ENCODE results near the gene ARAF. TPM values are rescaled to one million over a fixed set of nuclear protein-coding genes. Genes with fewer than 3 reads are reported as not detected.

The ARAF gene
- polyA plus RNA-seq, 1 experiment: 62.3 TPM

GRCh38 chrX:47586043-47586787 is 25.2 kb downstream of the ARAF start:
- CTCF ChIA-PET: interaction anchor here (1.0 kb wide), 1 partner anchor 62 kb away, joined by 3 read pairs; no protein-coding TSS in a partner anchor
- no peak for DNase-seq (ENCODE audit: low read depth)
- TF ChIP-seq CTCF (IDR thresholded peaks at IDR 0.05; ENCODE audit: insufficient read depth, low read depth, low read length): no peak
- Histone ChIP-seq H3K4me3 (ENCODE audit: low read depth, low read length) (no peak overlapping the region), H3K27me3 (ENCODE audit: control insufficient read depth, insufficient read depth, low read length) (no peaks in the 10 kb centered on the region), H3K36me3 (ENCODE audit: control insufficient read depth, insufficient read depth, low read length) (peaks cover 2% of the 10 kb centered on the region; the same call in 1 of the 2 replicates)
- POLR2A ChIA-PET: no interaction called here

GRCh38 chrX:47587091-47587891 is 26.3 kb downstream of the ARAF start:
- ChIA-PET CTCF (interaction anchor here (1.0 kb wide), 1 partner anchor 63 kb away, joined by 3 read pairs; no protein-coding TSS in a partner anchor), POLR2A (interaction anchor here (0.6 to 1.0 kb wide), 2 partner anchors 86 to 748 kb away, joined by 3 to 5 read pairs; no protein-coding TSS in a partner anchor)

GRCh38 chrX:47587906-47588735 is 27.1 kb downstream of the ARAF start:
- TF ChIP-seq CTCF (IDR thresholded peaks at IDR 0.05; ENCODE audit: insufficient read depth, low read depth, low read length): no peak
- Histone ChIP-seq H3K36me3 (ENCODE audit: control insufficient read depth, insufficient read depth, low read length) (peaks cover 2% of the 10 kb centered on the region; the same call in 1 of the 2 replicates), H3K27me3 (ENCODE audit: control insufficient read depth, insufficient read depth, low read length) (no peaks in the 10 kb centered on the region), H3K4me3 (ENCODE audit: low read depth, low read length) (no peak overlapping the region)
- no peak for DNase-seq (ENCODE audit: low read depth)
- ChIA-PET CTCF (no interaction called here), POLR2A (interaction anchor here (1.0 kb wide), 1 partner anchor 87 kb away, joined by 3 read pairs; no protein-coding TSS in a partner anchor)

More at GRCh38 chrX:47587091-47587891, 26.3 kb downstream of the ARAF start:
- Histone ChIP-seq H3K27me3 (ENCODE audit: control insufficient read depth, insufficient read depth, low read length) (no peaks in the 10 kb centered on the region), H3K4me3 (ENCODE audit: low read depth, low read length) (no peak overlapping the region), H3K36me3 (ENCODE audit: control insufficient read depth, insufficient read depth, low read length) (peaks cover 2% of the 10 kb centered on the region; the same call in 1 of the 2 replicates)
- no peak for TF ChIP-seq CTCF (IDR thresholded peaks at IDR 0.05; ENCODE audit: insufficient read depth, low read depth, low read length)
- no peak for DNase-seq (ENCODE audit: low read depth)

GRCh38 chrX:47590984-47591383 is 30.0 kb downstream of the ARAF start:
- CTCF ChIA-PET: no interaction called here
- POLR2A ChIA-PET: no interaction called here

More at GRCh38 chrX:47590984-47591383, 30.0 kb downstream of the ARAF start:
- TF ChIP-seq CTCF (IDR thresholded peaks at IDR 0.05; ENCODE audit: insufficient read depth, low read depth, low read length): no peak
- no peak for DNase-seq (ENCODE audit: low read depth)
- no peaks in the 10 kb centered on the region for H3K27me3 ChIP-seq (ENCODE audit: control insufficient read depth, insufficient read depth, low read length)
- no peaks in the 10 kb centered on the region for H3K36me3 ChIP-seq (ENCODE audit: control insufficient read depth, insufficient read depth, low read length)
- H3K4me3 ChIP-seq (ENCODE audit: low read depth, low read length): no peak overlapping the region
